Panc1 (cell line): ENCODE results near the gene SRC. TPM values are rescaled to one million over a fixed set of nuclear protein-coding genes. Genes with fewer than 3 reads are reported as not detected.

ENCODE experiments used
- ATAC-seq: fragments of 200-7000 bp; cut with Tn5 transposase; 2 replicates; pipeline ENCODE4 v1.9.1; 2020; ENCODE audit warnings: mild to moderate bottlenecking, moderate library complexity
- BruUV-seq: library from RNA; stranded (reverse); fragments of 400-500 nt; replicated peaks from 2 replicates; lab custom pipeline; 2021; lab: Mats Ljungman, UMichigan
- CTCF ChIA-PET: fragments of 300-600 bp; sonication (Branson Sonifier 250); formaldehyde crosslinking; loops from one replicate; lab custom pipeline; 2022; ENCODE audit warnings: antibody characterized with exemption; lab: Charles Lee
- POLR2A ChIA-PET: fragments of 300-600 bp; sonication (Branson Sonifier 250); formaldehyde crosslinking; loops from one replicate; lab custom pipeline; 2022; ENCODE audit warnings: antibody characterized with exemption; lab: Charles Lee
- DNase-seq: peaks from one replicate; pipeline ENCODE4 v3.0.0-alpha.2; 2010; ENCODE audit warnings: low read depth, low spot score
- H3K27ac ChIP-seq: 2 replicates; pipeline ENCODE4 v1.5.1; 2011; ENCODE audit warnings: mild to moderate bottlenecking, low read length, inconsistent platforms
- H3K27me3 ChIP-seq: fragments of 200-500 bp; sonication (Bioruptor generic); 2 replicates; pipeline ENCODE4 v1.6.0; 2014; ENCODE audit warnings: low read length, inconsistent platforms; ENCODE audit not compliant: control insufficient read depth, insufficient read depth
- H3K36me3 ChIP-seq: fragments of 200-500 bp; sonication (Bioruptor generic); 2 replicates; pipeline ENCODE4 v1.5.1; 2014; ENCODE audit warnings: inconsistent platforms, mild to moderate bottlenecking, low read length, moderate library complexity; ENCODE audit not compliant: control insufficient read depth, insufficient read depth
- H3K4me1 ChIP-seq: 2 replicates; pipeline ENCODE4 v1.5.1; 2011; ENCODE audit warnings: inconsistent platforms, mild to moderate bottlenecking, low read length, moderate library complexity; ENCODE audit not compliant: control insufficient read depth, insufficient read depth
- H3K4me3 ChIP-seq, 2 experiments: 2 replicates each; pipeline ENCODE4 v1.5.1; 2011 to 2012; ENCODE audit warnings: low read depth in 2 of 2, low read length in 2 of 2, mild to moderate bottlenecking in 2 of 2, inconsistent platforms in 1 of 2, moderate library complexity in 1 of 2
- H3K9me3 ChIP-seq: fragments of 200-500 bp; sonication (Bioruptor generic); 2 replicates; pipeline ENCODE4 v1.5.1; 2014; ENCODE audit warnings: low read depth, mild to moderate bottlenecking, inconsistent platforms, low read length, moderate library complexity; ENCODE audit not compliant: control insufficient read depth, insufficient read depth
- POLR2AphosphoS5 ChIP-seq: IDR thresholded peaks from 2 replicates; pipeline ENCODE4 v1.6.1; 2012; ENCODE audit warnings: mild to moderate bottlenecking, low read depth, low read length, moderate library complexity
- SIN3A ChIP-seq: IDR thresholded peaks from 2 replicates; pipeline ENCODE4 v1.6.1; 2012; ENCODE audit warnings: low read depth, mild to moderate bottlenecking, low read length, moderate library complexity, borderline replicate concordance; ENCODE audit not compliant: insufficient read depth
- TCF7L2 ChIP-seq: IDR thresholded peaks from 2 replicates; pipeline ENCODE4 v1.6.1; 2011; ENCODE audit warnings: mild to moderate bottlenecking, low read depth, low read length, inconsistent platforms
- in situ Hi-C: cut with HindIII; loops from 2 replicates; pipeline ENCODE4 v1.10.0; 2016; ENCODE audit warnings: low sequenced_read_pairs, low pct_unique_long_range_greater_than_20kb
- intact Hi-C: fragments of 100-400 bp; cut with micrococcal nuclease; formaldehyde crosslinking; loops from one replicate; pipeline ENCODE4 v1.10.0; 2022; ENCODE audit not compliant: unreplicated experiment
- total RNA-seq: library from RNA; stranded (reverse); gene quantifications from one replicate; pipeline ENCODE4 v1.2.1, GENCODE V29; 2021; ENCODE audit not compliant: unreplicated experiment
- TF ChIP-seq, protein P1 (sequence below): fragments of 450-650 bp; IDR thresholded peaks from 2 replicates; pipeline ENCODE4 v1.5.1; 2017; ENCODE audit warnings: mild to moderate bottlenecking
- TF ChIP-seq, protein P2 (sequence below), 2 experiments: IDR thresholded peaks; 2 replicates each; pipeline ENCODE4 v1.6.1; 2011 to 2012; ENCODE audit warnings: low read depth in 2 of 2, control low read depth in 1 of 2, low read length in 1 of 2, mild to moderate bottlenecking in 1 of 2, moderate library complexity in 1 of 2; ENCODE audit not compliant: insufficient read depth in 1 of 2

Gene SRC
- total RNA-seq, 1 experiment from 2014 or later, result 24.9 TPM

DNA sequence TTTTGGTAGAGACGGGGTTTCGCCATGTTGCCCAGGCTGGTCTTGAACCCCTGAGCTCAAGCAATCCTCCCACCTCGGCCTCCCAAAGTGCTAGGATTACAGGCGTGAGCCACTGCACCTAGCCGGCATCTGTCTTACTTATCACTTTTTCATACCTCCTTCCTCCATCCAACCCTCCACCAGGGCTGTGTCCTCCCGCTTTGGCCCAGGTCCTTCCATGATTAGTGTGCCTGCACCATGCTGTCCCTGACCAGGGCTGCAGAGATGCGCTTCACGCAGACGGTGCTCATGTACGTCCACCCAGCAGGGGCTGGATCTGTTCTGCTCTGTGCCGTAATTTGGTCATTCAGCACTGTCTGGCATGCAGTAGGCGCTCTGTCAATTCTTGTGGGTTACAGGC lies 85.8 kb downstream of the SRC start:
- Histone ChIP-seq H3K9me3 (no peaks in the 10 kb centered on the region), H3K4me3 (no peak overlapping the region), H3K4me1 (no peaks in the 10 kb centered on the region), H3K27me3 (peaks cover 10% of the 10 kb centered on the region; the same call in 1 of the 2 replicates), H3K27ac (no peak overlapping the region), H3K36me3 (no peaks in the 10 kb centered on the region)
- in situ Hi-C loops (no loop called here), intact Hi-C loops (no loop called here)
- no peak for ATAC-seq
- CTCF ChIA-PET, result no interaction called here
- no peak for DNase-seq
- TF ChIP-seq SIN3A (no peak), TCF7L2 (no peak), POLR2AphosphoS5 (no peak)
- TF ChIP-seq, protein P1, sequence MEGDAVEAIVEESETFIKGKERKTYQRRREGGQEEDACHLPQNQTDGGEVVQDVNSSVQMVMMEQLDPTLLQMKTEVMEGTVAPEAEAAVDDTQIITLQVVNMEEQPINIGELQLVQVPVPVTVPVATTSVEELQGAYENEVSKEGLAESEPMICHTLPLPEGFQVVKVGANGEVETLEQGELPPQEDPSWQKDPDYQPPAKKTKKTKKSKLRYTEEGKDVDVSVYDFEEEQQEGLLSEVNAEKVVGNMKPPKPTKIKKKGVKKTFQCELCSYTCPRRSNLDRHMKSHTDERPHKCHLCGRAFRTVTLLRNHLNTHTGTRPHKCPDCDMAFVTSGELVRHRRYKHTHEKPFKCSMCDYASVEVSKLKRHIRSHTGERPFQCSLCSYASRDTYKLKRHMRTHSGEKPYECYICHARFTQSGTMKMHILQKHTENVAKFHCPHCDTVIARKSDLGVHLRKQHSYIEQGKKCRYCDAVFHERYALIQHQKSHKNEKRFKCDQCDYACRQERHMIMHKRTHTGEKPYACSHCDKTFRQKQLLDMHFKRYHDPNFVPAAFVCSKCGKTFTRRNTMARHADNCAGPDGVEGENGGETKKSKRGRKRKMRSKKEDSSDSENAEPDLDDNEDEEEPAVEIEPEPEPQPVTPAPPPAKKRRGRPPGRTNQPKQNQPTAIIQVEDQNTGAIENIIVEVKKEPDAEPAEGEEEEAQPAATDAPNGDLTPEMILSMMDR, result no peak
- TF ChIP-seq, protein P2, sequence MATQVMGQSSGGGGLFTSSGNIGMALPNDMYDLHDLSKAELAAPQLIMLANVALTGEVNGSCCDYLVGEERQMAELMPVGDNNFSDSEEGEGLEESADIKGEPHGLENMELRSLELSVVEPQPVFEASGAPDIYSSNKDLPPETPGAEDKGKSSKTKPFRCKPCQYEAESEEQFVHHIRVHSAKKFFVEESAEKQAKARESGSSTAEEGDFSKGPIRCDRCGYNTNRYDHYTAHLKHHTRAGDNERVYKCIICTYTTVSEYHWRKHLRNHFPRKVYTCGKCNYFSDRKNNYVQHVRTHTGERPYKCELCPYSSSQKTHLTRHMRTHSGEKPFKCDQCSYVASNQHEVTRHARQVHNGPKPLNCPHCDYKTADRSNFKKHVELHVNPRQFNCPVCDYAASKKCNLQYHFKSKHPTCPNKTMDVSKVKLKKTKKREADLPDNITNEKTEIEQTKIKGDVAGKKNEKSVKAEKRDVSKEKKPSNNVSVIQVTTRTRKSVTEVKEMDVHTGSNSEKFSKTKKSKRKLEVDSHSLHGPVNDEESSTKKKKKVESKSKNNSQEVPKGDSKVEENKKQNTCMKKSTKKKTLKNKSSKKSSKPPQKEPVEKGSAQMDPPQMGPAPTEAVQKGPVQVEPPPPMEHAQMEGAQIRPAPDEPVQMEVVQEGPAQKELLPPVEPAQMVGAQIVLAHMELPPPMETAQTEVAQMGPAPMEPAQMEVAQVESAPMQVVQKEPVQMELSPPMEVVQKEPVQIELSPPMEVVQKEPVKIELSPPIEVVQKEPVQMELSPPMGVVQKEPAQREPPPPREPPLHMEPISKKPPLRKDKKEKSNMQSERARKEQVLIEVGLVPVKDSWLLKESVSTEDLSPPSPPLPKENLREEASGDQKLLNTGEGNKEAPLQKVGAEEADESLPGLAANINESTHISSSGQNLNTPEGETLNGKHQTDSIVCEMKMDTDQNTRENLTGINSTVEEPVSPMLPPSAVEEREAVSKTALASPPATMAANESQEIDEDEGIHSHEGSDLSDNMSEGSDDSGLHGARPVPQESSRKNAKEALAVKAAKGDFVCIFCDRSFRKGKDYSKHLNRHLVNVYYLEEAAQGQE (IDR thresholded peaks at IDR 0.05; ENCODE audit: insufficient read depth in 1 of 2, low read depth in 2 of 2, low read length in 1 of 2), result no peak
- BruUV-seq, result no TSS peak
- POLR2A ChIA-PET, result no interaction called here

DNA sequence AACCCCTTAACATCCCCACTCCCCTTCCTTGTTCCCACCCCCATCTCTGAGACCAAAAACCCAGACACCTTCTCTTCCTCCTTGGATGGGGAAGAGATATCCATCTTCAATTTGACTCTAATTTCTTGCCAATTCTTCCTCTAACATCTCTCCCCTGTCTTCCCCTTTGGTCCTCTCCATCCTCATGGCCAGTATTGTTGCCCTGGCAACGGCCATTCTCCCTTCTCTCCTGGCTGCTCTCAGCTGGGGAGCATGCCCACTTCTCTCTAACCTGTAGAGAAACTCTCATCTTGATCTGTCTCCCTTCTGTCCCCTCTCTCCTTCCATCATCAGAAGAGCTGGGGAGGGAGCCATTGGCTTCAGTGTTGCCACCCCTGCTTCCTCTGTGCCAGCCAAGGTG lies 86.7 kb downstream of the SRC start:
- TF ChIP-seq TCF7L2, result no peak
- TF ChIP-seq, protein P2 (IDR thresholded peaks at IDR 0.05; ENCODE audit: insufficient read depth in 1 of 2, low read depth in 2 of 2, low read length in 1 of 2), result no peak
- TF ChIP-seq POLR2AphosphoS5, result no peak
- Histone ChIP-seq H3K27me3 (peaks cover 7% of the 10 kb centered on the region; the same call in 1 of the 2 replicates), H3K9me3 (no peaks in the 10 kb centered on the region), H3K27ac (no peak overlapping the region), H3K4me1 (no peaks in the 10 kb centered on the region), H3K4me3 (no peak overlapping the region), H3K36me3 (no peaks in the 10 kb centered on the region)
- no TSS peak for BruUV-seq
- DNase-seq, result no peak
- CTCF ChIA-PET, result no interaction called here
- in situ Hi-C loops, result no loop called here
- intact Hi-C loops, result no loop called here
- no peak for ATAC-seq
- POLR2A ChIA-PET, result no interaction called here
